HEK293T (cell line): ENCODE measurements around the gene AMIGO3.

ENCODE experiments used
- CTCF ChIA-PET: fragments of 350-600 bp; formaldehyde crosslinking; extraction: SDS; loops from one replicate; lab custom pipeline; 2021; ENCODE audit warnings: antibody characterized with exemption, inconsistent platforms; lab: Yijun Ruan, JAX
- POLR2A ChIA-PET: fragments of 350-600 bp; formaldehyde crosslinking; extraction: SDS; loops from one replicate; lab custom pipeline; 2020; ENCODE audit warnings: antibody characterized with exemption, inconsistent platforms; lab: Yijun Ruan, JAX
- DNase-seq: peaks from one replicate; pipeline ENCODE4 v3.0.0; 2012; ENCODE audit warnings: mixed read lengths; ENCODE audit errors: extremely low spot score
- ARNT ChIP-seq: fragments of 450-650 bp; IDR thresholded peaks from 2 replicates; pipeline ENCODE4 v1.6.1; 2017; ENCODE audit warnings: mild to moderate bottlenecking
- BHLHE40 ChIP-seq: fragments of 450-650 bp; IDR thresholded peaks from 2 replicates; pipeline ENCODE4 v1.6.1; 2016; ENCODE audit warnings: mild to moderate bottlenecking, moderate library complexity, borderline replicate concordance
- CTBP1 ChIP-seq: fragments of 450-650 bp; IDR thresholded peaks from 2 replicates; pipeline ENCODE4 v1.6.1; 2016; ENCODE audit warnings: borderline replicate concordance
- ELF4 ChIP-seq: fragments of 450-650 bp; IDR thresholded peaks from 2 replicates; pipeline ENCODE4 v1.6.1; 2017; ENCODE audit warnings: antibody characterized with exemption
- FOXA1 ChIP-seq: fragments of 450-650 bp; IDR thresholded peaks from 2 replicates; pipeline ENCODE4 v1.6.1; 2016; ENCODE audit warnings: mild to moderate bottlenecking
- FOXK2 ChIP-seq: fragments of 450-650 bp; IDR thresholded peaks from 2 replicates; pipeline ENCODE4 v1.6.1; 2016; ENCODE audit warnings: mild to moderate bottlenecking
- FOXM1 ChIP-seq: fragments of 450-650 bp; IDR thresholded peaks from 2 replicates; pipeline ENCODE4 v1.6.1; 2017; ENCODE audit warnings: mild to moderate bottlenecking, borderline replicate concordance
- HDGF ChIP-seq: fragments of 450-650 bp; IDR thresholded peaks from 2 replicates; pipeline ENCODE4 v1.6.1; 2017; ENCODE audit warnings: antibody characterized with exemption, borderline replicate concordance
- L3MBTL2 ChIP-seq: fragments of 450-650 bp; conservative IDR thresholded peaks from 2 replicates; pipeline ENCODE4 v1.6.1; 2016; ENCODE audit warnings: mild to moderate bottlenecking
- LEF1 ChIP-seq: fragments of 450-650 bp; IDR thresholded peaks from 2 replicates; pipeline ENCODE4 v1.6.1; 2017; ENCODE audit warnings: mild to moderate bottlenecking, borderline replicate concordance
- NFRKB ChIP-seq: fragments of 450-650 bp; IDR thresholded peaks from 2 replicates; pipeline ENCODE4 v1.6.1; 2016; ENCODE audit warnings: mild to moderate bottlenecking, moderate library complexity
- SP1 ChIP-seq: fragments of 450-650 bp; IDR thresholded peaks from 2 replicates; pipeline ENCODE4 v1.6.1; 2017
- SUZ12 ChIP-seq: fragments of 450-650 bp; IDR thresholded peaks from 2 replicates; pipeline ENCODE4 v1.6.1; 2016; ENCODE audit warnings: mild to moderate bottlenecking
- TARDBP ChIP-seq: fragments of 450-650 bp; IDR thresholded peaks from 2 replicates; pipeline ENCODE4 v1.6.1; 2016
- ZNF384 ChIP-seq: fragments of 450-650 bp; IDR thresholded peaks from 2 replicates; pipeline ENCODE4 v1.6.1; 2016
- TF ChIP-seq, protein P1 (sequence below): fragments of 450-650 bp; IDR thresholded peaks from 2 replicates; pipeline ENCODE4 v1.6.1; 2016

Gene AMIGO3

DNA sequence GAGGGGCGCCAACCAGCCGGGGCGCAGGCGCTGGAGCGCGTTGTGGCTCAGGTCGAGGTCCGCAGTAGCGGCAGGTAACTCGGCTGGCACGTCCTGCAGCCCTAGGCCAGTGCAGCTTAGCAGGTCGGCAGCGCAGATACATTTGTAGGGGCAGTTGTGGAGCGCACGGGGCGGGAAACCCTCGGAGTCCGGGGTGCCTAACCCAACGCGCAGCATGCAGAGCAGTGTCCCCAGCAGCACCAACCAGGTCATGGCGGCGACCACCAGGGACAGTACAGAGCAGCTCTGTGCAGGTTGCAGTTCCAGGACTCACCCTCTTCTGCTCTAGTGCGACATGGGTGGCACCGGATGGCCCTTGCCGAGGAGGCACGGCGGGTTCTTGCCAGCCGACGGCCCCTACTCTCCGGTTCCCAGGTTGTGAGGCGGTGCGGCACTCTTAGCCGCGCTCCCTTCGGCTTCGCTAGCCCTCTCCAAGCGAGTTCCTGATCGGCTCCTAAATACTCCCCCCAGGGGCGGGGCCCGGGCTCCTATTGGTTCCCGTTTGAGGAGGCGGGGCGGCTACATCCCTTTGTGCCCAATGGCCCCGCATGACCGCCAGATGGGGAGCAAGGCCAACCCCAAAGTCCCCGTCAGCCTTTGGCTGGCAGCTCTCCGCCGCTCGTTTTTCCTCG lies at the start of gene AMIGO3:
Gene AMIGO3, minus strand, starts transcription at position 471 of the 671 bp plus-strand sequence. Its CDS starts 219 bp downstream, at position 252.
- ChIA-PET CTCF (interaction anchor here (0.6 kb wide), 1 partner anchor 292 kb away, joined by 7 read pairs; no protein-coding TSS in a partner anchor), POLR2A (no interaction called here)

GRCh38 chr3:49763981-49764380 lies 44.5 kb upstream of the AMIGO3 start:
- DNase-seq: no peak
- TF ChIP-seq L3MBTL2 (no peak), SP1 (no peak), ELF4 (no peak), FOXA1 (no peak), HDGF (no peak), FOXK2 (no peak), SUZ12 (no peak), FOXM1 (no peak), TARDBP (no peak), CTBP1 (no peak), ZNF384 (no peak), NFRKB (no peak), BHLHE40 (no peak), ARNT (no peak), LEF1 (no peak)
- TF ChIP-seq, protein P1, sequence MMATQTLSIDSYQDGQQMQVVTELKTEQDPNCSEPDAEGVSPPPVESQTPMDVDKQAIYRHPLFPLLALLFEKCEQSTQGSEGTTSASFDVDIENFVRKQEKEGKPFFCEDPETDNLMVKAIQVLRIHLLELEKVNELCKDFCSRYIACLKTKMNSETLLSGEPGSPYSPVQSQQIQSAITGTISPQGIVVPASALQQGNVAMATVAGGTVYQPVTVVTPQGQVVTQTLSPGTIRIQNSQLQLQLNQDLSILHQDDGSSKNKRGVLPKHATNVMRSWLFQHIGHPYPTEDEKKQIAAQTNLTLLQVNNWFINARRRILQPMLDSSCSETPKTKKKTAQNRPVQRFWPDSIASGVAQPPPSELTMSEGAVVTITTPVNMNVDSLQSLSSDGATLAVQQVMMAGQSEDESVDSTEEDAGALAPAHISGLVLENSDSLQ: no peak
- ChIA-PET CTCF (interaction anchor here (0.6 kb wide), 1 partner anchor 10 kb away, joined by 10 read pairs; no protein-coding TSS in a partner anchor), POLR2A (no interaction called here)

More for the DNA sequence above, at the start of gene AMIGO3:
- DNase-seq: peak; percentile 80
- TF ChIP-seq ELF4: no peak; the same call in 1 of the 2 replicates
- no peak for TF ChIP-seq CTBP1
- TF ChIP-seq ARNT: no peak
- no peak for TF ChIP-seq BHLHE40

GRCh38 chr3:49761661-49762060 lies 42.2 kb upstream of the AMIGO3 start:
- DNase-seq: no peak
- TF ChIP-seq SUZ12 (no peak), BHLHE40 (no peak)
- POLR2A ChIA-PET: no interaction called here
- CTCF ChIA-PET: no interaction called here

DNA sequence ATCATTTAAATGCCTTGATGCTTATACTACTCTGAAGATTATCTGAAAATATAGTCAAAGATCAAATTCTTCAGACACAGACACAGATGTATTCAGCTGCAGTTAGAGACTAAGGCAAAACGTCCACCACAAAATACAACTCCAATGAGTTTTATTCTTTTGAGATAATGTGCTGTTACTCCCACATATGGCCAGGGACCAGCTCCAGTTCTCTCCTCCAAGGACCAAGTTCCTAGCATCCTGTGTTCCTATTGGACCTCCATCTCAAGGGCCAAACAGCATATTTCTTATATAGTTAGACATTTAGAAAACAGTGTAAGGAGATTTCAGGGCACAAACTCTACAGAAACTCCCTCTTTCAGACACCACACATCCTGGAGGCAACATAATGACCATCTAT lies 39.7 kb upstream of the AMIGO3 start:
- ChIA-PET CTCF (no interaction called here), POLR2A (no interaction called here)
- TF ChIP-seq ELF4 (no peak), ARNT (no peak), SUZ12 (no peak), HDGF (no peak), LEF1 (no peak), FOXM1 (no peak), FOXK2 (no peak)
- TF ChIP-seq, protein P1: no peak
- no peak for DNase-seq

- ChIA-PET CTCF (interaction anchor here (0.7 to 1.1 kb wide), 2 partner anchors 82 to 292 kb away, joined by 3 to 5 read pairs; no protein-coding TSS in a partner anchor), POLR2A (interaction anchor here (0.9 kb wide), 1 partner anchor 39 kb away, joined by 3 read pairs; no protein-coding TSS in a partner anchor)
- no peak for DNase-seq
- TF ChIP-seq ELF4 (no peak), ARNT (no peak), FOXK2 (no peak), TARDBP (no peak), CTBP1 (no peak)
- TF ChIP-seq, protein P1: no peak
Observed at GRCh38 chr3:49757197-49757596, 37.7 kb upstream of the AMIGO3 start.

DNA sequence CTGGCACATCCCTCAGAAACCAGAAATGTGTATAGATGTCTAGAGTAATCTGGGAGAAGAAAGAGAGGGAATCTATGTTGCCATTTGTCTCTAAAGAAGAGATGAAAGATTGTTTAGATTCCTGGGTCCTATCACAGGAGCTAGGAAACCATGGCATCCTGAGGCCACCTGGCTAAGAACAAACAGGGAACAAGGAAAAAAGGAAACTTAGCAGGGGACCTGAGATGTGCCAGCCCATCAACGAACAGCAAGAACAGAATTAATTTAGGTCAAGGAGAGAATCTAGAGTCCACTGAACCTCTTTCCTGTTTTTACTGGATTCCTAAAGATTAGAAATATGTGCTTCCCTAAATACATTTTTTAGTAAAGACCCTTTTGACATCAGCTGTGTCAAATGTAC lies 36.6 kb upstream of the AMIGO3 start:
- CTCF ChIA-PET: no interaction called here
- POLR2A ChIA-PET: no interaction called here
- DNase-seq: no peak
- TF ChIP-seq NFRKB (no peak), CTBP1 (no peak), SP1 (no peak)

DNA sequence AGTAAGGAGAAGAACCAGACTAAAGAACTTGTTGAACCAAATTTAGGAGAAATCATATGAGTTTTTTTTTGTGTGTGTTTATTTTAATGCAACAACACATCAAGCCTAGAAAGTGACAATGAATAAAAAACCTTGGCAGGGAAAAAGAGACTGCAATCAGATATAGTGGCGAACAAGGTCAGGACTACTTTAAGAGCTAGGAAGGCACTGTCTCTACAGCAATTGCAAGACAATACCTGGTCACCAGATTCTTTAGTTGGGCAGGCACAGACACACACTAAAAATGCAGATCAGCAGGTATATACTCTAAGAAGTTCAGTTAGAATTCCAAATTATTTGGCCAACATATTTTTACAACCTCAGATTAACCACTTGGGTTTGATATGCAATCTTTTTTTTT lies 35.1 kb upstream of the AMIGO3 start:
- ChIA-PET CTCF (interaction anchor here (0.7 kb wide), 1 partner anchor 10 kb away, joined by 10 read pairs; no protein-coding TSS in a partner anchor), POLR2A (no interaction called here)
- TF ChIP-seq FOXK2: no peak
- TF ChIP-seq L3MBTL2: no peak
- DNase-seq: no peak
